PC-9 (cell line): Measurements from ENCODE around the gene NTM. TPM values are rescaled to one million over a fixed set of nuclear protein-coding genes. Genes with fewer than 3 reads are reported as not detected.

Experiments
- BruUV-seq: library from RNA; stranded (reverse); fragments of 400-500 nt; replicated peaks from 2 replicates; lab custom pipeline; 2021; lab: Mats Ljungman, UMichigan
- CTCF ChIA-PET: fragments of 300-600 bp; sonication (Branson Sonifier 250); formaldehyde crosslinking; loops from one replicate; lab custom pipeline; 2022; ENCODE audit warnings: antibody characterized with exemption; lab: Charles Lee
- POLR2A ChIA-PET: fragments of 300-600 bp; sonication (Branson Sonifier 250); formaldehyde crosslinking; loops from one replicate; lab custom pipeline; 2022; ENCODE audit warnings: antibody characterized with exemption; ENCODE audit not compliant: unreplicated experiment; lab: Charles Lee
- DNase-seq, 2 experiments: peaks; one replicate each; pipeline versions ENCODE4 v3.0.0 to v3.0.0-alpha.2; 2015 to 2022; ENCODE audit warnings: mixed read lengths in 1 of 2
- H2AFZ ChIP-seq: fragments of 200-600 bp; sonication (generic); 2 replicates; pipeline ENCODE4 v1.8.1; 2017; ENCODE audit warnings: antibody characterized with exemption
- H3F3A ChIP-seq: fragments of 200-600 bp; sonication (generic); 2 replicates; pipeline ENCODE4 v1.8.1; 2017; ENCODE audit warnings: antibody characterized with exemption, mild to moderate bottlenecking, low read depth; ENCODE audit not compliant: insufficient read depth
- H3K27ac ChIP-seq: fragments of 200-600 bp; sonication (generic); 2 replicates; pipeline ENCODE4 v1.6.1; 2016; ENCODE audit warnings: mixed run types
- H3K27me3 ChIP-seq: fragments of 200-600 bp; sonication (generic); 2 replicates; pipeline ENCODE4 v1.6.1; 2016; ENCODE audit warnings: low read depth, mixed run types; ENCODE audit not compliant: insufficient read depth
- H3K36me3 ChIP-seq: fragments of 200-600 bp; sonication (generic); 2 replicates; pipeline ENCODE4 v1.6.1; 2016; ENCODE audit warnings: low read depth, mixed run types
- H3K4me1 ChIP-seq: fragments of 200-600 bp; sonication (generic); replicated peaks from 2 replicates; pipeline ENCODE4 v1.6.1; 2016; ENCODE audit warnings: mixed run types; ENCODE audit not compliant: insufficient read depth
- H3K4me2 ChIP-seq: fragments of 200-600 bp; sonication (generic); 2 replicates; pipeline ENCODE4 v1.6.1; 2017; ENCODE audit warnings: mixed run types
- H3K4me3 ChIP-seq: fragments of 200-600 bp; sonication (generic); 2 replicates; pipeline ENCODE4 v1.6.1; 2016; ENCODE audit warnings: mixed run types
- H3K79me2 ChIP-seq: fragments of 200-600 bp; sonication (generic); 2 replicates; pipeline ENCODE4 v1.6.1; 2017; ENCODE audit warnings: low read depth, mixed run types
- H3K9me2 ChIP-seq: fragments of 200-600 bp; sonication (generic); 2 replicates; pipeline ENCODE4 v1.8.1; 2017; ENCODE audit warnings: mild to moderate bottlenecking; ENCODE audit not compliant: insufficient read depth
- H3K9me3 ChIP-seq: fragments of 200-600 bp; sonication (generic); 2 replicates; pipeline ENCODE4 v1.8.1; 2016; ENCODE audit warnings: low read depth; ENCODE audit not compliant: insufficient read depth
- H4K20me1 ChIP-seq: fragments of 200-600 bp; sonication (generic); 2 replicates; pipeline ENCODE4 v1.8.1; 2017; ENCODE audit not compliant: insufficient read depth
- EZH2 ChIP-seq: fragments of 200-600 bp; sonication (generic); IDR thresholded peaks from 2 replicates; pipeline ENCODE4 v1.8.0; 2017; ENCODE audit warnings: antibody characterized with exemption, low read depth
- intact Hi-C: fragments of 100-400 bp; cut with micrococcal nuclease; formaldehyde crosslinking; loops from one replicate; pipeline ENCODE4 v1.10.0; 2022; ENCODE audit not compliant: unreplicated experiment
- total RNA-seq: library from RNA; stranded (reverse); gene quantifications from 2 replicates; pipeline ENCODE4 v1.2.3, GENCODE V29; 2021
- TF ChIP-seq, protein P1 (sequence below): fragments of 200-600 bp; sonication (generic); conservative IDR thresholded peaks from 2 replicates; pipeline ENCODE4 v1.6.1; 2017; ENCODE audit warnings: mixed run types, antibody characterized with exemption, mild to moderate bottlenecking, moderate library complexity

Gene NTM
- total RNA-seq, 1 experiment from 2014 or later, result not detected

DNA sequence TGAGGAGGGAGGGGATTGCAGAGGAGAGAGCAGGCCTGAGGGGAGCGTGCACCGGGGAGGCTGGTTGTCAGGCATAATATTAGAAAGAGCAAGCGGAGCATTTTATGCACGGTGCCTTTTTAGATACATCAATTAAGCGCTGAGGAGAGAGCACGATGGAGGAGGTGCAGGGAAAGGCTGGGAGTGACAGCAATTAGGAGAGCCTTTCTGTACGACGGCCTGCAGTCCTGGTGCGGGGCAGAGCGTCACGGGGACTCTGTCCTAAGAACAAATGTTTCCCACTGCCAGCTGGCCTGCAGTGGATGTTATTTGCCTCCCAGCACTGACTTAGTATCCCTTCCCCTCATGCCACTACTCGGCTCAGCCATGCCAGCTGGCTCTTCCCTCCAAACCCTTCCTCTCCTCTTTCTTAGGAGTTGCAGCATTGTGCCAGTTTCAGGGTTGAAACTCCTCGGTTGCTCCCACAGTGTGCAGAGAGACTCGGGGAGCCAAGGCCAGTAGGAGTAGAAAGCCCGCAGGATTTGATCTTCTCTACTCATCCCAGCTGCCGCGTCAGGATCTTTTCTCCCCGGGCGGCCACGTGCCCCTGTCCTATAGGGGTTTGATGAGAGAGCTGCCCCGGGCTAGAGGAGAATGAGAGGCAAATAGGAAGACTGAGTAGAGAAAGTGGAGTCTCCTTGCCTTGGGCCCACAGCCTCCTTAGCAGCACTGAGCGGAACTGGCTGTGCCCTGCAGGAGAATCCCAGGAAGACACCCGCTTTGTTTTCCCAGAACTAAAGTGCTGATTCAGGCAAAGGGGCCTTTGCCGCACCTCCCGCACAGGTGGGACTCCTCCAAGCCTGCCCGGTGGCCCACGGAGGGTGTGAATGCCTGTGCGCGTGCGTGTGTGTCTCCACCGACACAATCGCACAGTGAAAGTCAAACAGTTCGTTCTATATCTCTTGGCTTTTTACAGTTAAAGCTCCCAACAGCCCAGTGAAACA, 875.3 kb downstream of the NTM start:
- ChIA-PET POLR2A (no interaction called here), CTCF (no interaction called here)
- intact Hi-C loops, result no loop called here
- DNase-seq, result no peak
- no peaks in the 10 kb centered on the region for H3K9me3 ChIP-seq
- H3K27me3 ChIP-seq, result peaks cover 35% of the 10 kb centered on the region
- H3K4me2 ChIP-seq, result no peak overlapping the region
- no peaks in the 10 kb centered on the region for H3F3A ChIP-seq
- no peaks in the 10 kb centered on the region for H4K20me1 ChIP-seq
- H3K4me3 ChIP-seq, result no peak overlapping the region
- H3K36me3 ChIP-seq, result no peaks in the 10 kb centered on the region
- H3K79me2 ChIP-seq, result no peaks in the 10 kb centered on the region
- H3K9me2 ChIP-seq, result no peaks in the 10 kb centered on the region
- TF ChIP-seq, protein P1, sequence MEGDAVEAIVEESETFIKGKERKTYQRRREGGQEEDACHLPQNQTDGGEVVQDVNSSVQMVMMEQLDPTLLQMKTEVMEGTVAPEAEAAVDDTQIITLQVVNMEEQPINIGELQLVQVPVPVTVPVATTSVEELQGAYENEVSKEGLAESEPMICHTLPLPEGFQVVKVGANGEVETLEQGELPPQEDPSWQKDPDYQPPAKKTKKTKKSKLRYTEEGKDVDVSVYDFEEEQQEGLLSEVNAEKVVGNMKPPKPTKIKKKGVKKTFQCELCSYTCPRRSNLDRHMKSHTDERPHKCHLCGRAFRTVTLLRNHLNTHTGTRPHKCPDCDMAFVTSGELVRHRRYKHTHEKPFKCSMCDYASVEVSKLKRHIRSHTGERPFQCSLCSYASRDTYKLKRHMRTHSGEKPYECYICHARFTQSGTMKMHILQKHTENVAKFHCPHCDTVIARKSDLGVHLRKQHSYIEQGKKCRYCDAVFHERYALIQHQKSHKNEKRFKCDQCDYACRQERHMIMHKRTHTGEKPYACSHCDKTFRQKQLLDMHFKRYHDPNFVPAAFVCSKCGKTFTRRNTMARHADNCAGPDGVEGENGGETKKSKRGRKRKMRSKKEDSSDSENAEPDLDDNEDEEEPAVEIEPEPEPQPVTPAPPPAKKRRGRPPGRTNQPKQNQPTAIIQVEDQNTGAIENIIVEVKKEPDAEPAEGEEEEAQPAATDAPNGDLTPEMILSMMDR, result no peak
- no peak for TF ChIP-seq EZH2
- no peaks in the 10 kb centered on the region for H3K4me1 ChIP-seq
- BruUV-seq, result no TSS peak
- H2AFZ ChIP-seq, result no peak overlapping the region
- H3K27ac ChIP-seq, result no peak overlapping the region

DNA sequence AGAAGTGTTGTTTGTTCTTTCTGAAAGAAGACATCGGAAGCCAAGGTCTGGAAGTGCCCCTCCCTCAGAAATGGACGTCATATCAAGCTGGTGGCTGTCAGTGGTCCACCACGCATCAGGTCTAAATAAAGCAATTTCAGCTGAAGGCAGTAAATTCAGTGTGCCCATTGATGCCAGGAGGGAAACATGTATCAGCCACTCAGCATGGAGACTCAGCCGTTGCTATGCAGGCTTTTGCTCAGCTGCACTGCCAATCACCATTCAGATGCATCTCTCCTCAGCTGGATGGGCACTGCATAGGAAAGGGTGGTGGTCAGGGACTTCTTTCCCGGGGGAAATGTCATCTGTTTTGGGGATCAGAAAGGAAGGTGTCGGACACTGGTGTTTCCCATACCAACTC, 878.2 kb downstream of the NTM start:
- ChIA-PET CTCF (no interaction called here), POLR2A (no interaction called here)
- no peaks in the 10 kb centered on the region for H3F3A ChIP-seq
- H3K27ac ChIP-seq, result no peak overlapping the region
- H3K4me1 ChIP-seq, result no peaks in the 10 kb centered on the region
- H3K27me3 ChIP-seq, result peaks cover 36% of the 10 kb centered on the region
- no peak for DNase-seq
- BruUV-seq, result no TSS peak
- no peaks in the 10 kb centered on the region for H3K9me2 ChIP-seq
- intact Hi-C loops, result no loop called here
- H3K79me2 ChIP-seq, result no peaks in the 10 kb centered on the region
- no peak overlapping the region for H3K4me3 ChIP-seq
- no peaks in the 10 kb centered on the region for H3K9me3 ChIP-seq
- no peaks in the 10 kb centered on the region for H4K20me1 ChIP-seq
- TF ChIP-seq, protein P1, result no peak
- TF ChIP-seq EZH2, result no peak
- H3K4me2 ChIP-seq, result no peak overlapping the region
- no peaks in the 10 kb centered on the region for H3K36me3 ChIP-seq
- no peak overlapping the region for H2AFZ ChIP-seq

DNA sequence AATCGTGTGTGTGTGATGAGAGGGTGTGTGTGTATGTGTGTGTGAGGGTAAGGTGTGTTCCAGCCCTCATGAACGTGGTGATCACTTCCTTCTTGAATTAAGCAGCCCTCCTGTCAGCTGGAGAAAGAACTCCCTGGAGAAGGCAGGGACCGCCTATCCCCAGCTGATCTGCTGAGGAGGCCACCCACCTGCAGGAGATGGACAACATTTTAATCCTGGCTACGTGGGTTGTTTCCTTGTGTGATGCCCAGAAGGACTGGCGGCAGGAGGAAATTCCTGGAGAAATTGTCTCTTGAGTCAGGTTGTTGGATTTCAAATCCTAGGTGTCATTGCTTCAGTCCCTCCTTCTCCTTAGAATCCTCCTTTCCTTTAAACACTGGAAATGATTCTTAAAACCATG, 878.8 kb downstream of the NTM start:
- ChIA-PET CTCF (no interaction called here), POLR2A (no interaction called here)
- intact Hi-C loops, result no loop called here
- Histone ChIP-seq H3K36me3 (no peaks in the 10 kb centered on the region), H3K79me2 (no peaks in the 10 kb centered on the region), H3K4me1 (no peaks in the 10 kb centered on the region), H3K27ac (no peak overlapping the region), H3F3A (no peaks in the 10 kb centered on the region), H3K9me3 (no peaks in the 10 kb centered on the region), H2AFZ (no peak overlapping the region), H4K20me1 (no peaks in the 10 kb centered on the region), H3K27me3 (peaks cover 43% of the 10 kb centered on the region), H3K9me2 (no peaks in the 10 kb centered on the region), H3K4me2 (no peak overlapping the region), H3K4me3 (no peak overlapping the region)
- TF ChIP-seq, protein P1, result no peak
- BruUV-seq, result no TSS peak
- DNase-seq, result no peak
